Astrocyte (in vitro differentiated cells and primary cell): ENCODE data around the gene CASP10. TPM values are rescaled to one million over a fixed set of nuclear protein-coding genes. Genes with fewer than 3 reads are reported as not detected.

Experiments
- DNase-seq: peaks from one replicate; pipeline ENCODE4 v3.0.0-alpha.2; 2010; ENCODE audit warnings: low read depth
- FAIRE-seq: peaks from 2 replicates; lab custom pipeline; 2011; peaks lifted over from hg19 to GRCh38; lab: Jason Lieb, UNC
- H2AFZ ChIP-seq: 2 replicates; pipeline ENCODE4 v1.6.0; 2012; ENCODE audit warnings: low read depth, low read length, inconsistent platforms
- H3K27ac ChIP-seq: 2 replicates; pipeline ENCODE4 v1.5.1; 2011; ENCODE audit warnings: low read depth, low read length, inconsistent platforms
- H3K27me3 ChIP-seq: 2 replicates; pipeline ENCODE4 v1.6.0; 2011; ENCODE audit warnings: low read length, inconsistent platforms; ENCODE audit not compliant: insufficient read depth
- H3K36me3 ChIP-seq: 2 replicates; pipeline ENCODE4 v1.5.1; 2011; ENCODE audit warnings: low read length, inconsistent platforms; ENCODE audit not compliant: insufficient read depth
- H3K4me1 ChIP-seq: 2 replicates; pipeline ENCODE4 v1.5.1; 2011; ENCODE audit warnings: low read length, inconsistent platforms; ENCODE audit not compliant: insufficient read depth
- H3K4me2 ChIP-seq: 2 replicates; pipeline ENCODE4 v1.6.0; 2012; ENCODE audit warnings: low read length, inconsistent platforms
- H3K4me3 ChIP-seq: 2 replicates; pipeline ENCODE4 v1.5.1; 2011; ENCODE audit warnings: low read depth, mild to moderate bottlenecking, low read length, inconsistent platforms; ENCODE audit not compliant: insufficient read depth
- H3K79me2 ChIP-seq: 2 replicates; pipeline ENCODE4 v1.6.0; 2012; ENCODE audit warnings: mild to moderate bottlenecking, low read length, inconsistent platforms; ENCODE audit not compliant: insufficient read depth
- H3K9ac ChIP-seq: 2 replicates; pipeline ENCODE4 v1.6.0; 2012; ENCODE audit warnings: mild to moderate bottlenecking, low read length, inconsistent platforms
- H3K9me3 ChIP-seq: 2 replicates; pipeline ENCODE4 v1.5.1; 2012; ENCODE audit warnings: low read depth, mild to moderate bottlenecking, low read length, inconsistent platforms; ENCODE audit not compliant: insufficient read depth
- H4K20me1 ChIP-seq: 2 replicates; pipeline ENCODE4 v1.6.0; 2012; ENCODE audit warnings: low read length, inconsistent platforms; ENCODE audit not compliant: insufficient read depth
- H3K27ac Mint-ChIP-seq: one replicate; pipeline ENCODE4 v1.8.0; 2021; ENCODE audit warnings: mild to moderate bottlenecking, mixed read lengths; ENCODE audit not compliant: unreplicated experiment
- H3K27me3 Mint-ChIP-seq: one replicate; pipeline ENCODE4 v1.8.0; 2021; ENCODE audit warnings: low read depth, mixed read lengths; ENCODE audit not compliant: unreplicated experiment
- H3K36me3 Mint-ChIP-seq: one replicate; pipeline ENCODE4 v1.8.0; 2021; ENCODE audit warnings: low read depth, mixed read lengths; ENCODE audit not compliant: unreplicated experiment
- H3K4me1 Mint-ChIP-seq: one replicate; pipeline ENCODE4 v1.8.0; 2021; ENCODE audit warnings: low read depth, mixed read lengths; ENCODE audit not compliant: unreplicated experiment
- H3K4me3 Mint-ChIP-seq: one replicate; pipeline ENCODE4 v1.8.0; 2021; ENCODE audit warnings: mild to moderate bottlenecking, moderate library complexity, mixed read lengths; ENCODE audit not compliant: unreplicated experiment
- H3K9me3 Mint-ChIP-seq: one replicate; pipeline ENCODE4 v1.8.0; 2021; ENCODE audit warnings: mild to moderate bottlenecking, mixed read lengths; ENCODE audit not compliant: unreplicated experiment
- CTCF ChIP-seq: IDR thresholded peaks from 2 replicates; pipeline ENCODE4 v1.5.1; 2011; ENCODE audit warnings: low read depth, mild to moderate bottlenecking, inconsistent platforms, low read length, moderate library complexity; ENCODE audit not compliant: insufficient read depth
- EZH2 ChIP-seq: IDR thresholded peaks from 2 replicates; pipeline ENCODE4 v1.6.1; 2012; ENCODE audit warnings: mild to moderate bottlenecking, low read length, inconsistent platforms; ENCODE audit not compliant: insufficient read depth
- total RNA-seq: library from RNA; stranded (reverse); gene quantifications from 2 replicates; pipeline ENCODE4 v1.2.1, GENCODE V29; 2021

CASP10 gene
- total RNA-seq, 1 donor from 2014 or later, result 0.43 TPM

DNA sequence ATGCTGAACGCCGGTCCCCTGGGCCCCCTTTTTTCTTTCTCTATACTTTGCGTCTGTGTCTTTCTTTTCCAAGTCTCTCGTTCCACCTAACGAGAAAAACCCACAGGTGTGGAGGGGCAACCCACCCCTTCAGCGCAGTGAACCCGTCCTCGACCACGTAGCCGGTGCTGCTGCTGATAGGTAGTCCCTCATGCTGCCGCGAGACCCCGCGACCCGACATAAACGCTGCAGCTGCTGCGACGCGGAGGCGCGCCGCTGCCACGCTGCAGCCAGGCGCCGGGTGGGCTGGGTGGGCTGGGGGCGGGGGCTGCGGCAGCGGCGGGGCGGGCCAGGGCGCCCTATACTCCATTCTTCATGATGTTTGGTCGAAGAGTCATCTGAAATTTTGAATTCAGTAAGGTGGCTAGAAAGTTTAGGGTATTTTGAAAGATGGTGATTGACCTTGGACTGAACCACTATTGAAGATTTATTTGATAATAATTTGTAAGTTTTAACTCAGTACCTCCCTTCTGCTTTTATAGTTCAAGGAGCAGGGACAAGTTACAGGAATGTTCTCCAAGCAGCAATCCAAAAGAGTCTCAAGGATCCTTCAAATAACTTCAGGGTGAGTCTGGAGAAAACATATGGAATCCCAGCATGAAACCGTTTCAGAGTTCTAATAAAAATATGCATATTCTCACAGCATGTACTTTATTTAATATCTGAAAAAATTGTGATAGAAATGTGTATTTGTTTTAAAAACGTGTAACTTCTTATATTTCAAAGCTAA lies 42.9 kb upstream of the CASP10 start:
- Mint-ChIP-seq H3K9me3 (no peaks in the 10 kb centered on the region), H3K4me1 (peaks cover 19% of the 10 kb centered on the region), H3K4me3 (no peak overlapping the region), H3K36me3 (peaks cover 37% of the 10 kb centered on the region), H3K27me3 (no peaks in the 10 kb centered on the region), H3K27ac (no peak overlapping the region)
- peaks cover 16% of the 10 kb centered on the region for H3K79me2 ChIP-seq
- FAIRE-seq (no peak), DNase-seq (no peak)
- H3K9me3 ChIP-seq, result no peaks in the 10 kb centered on the region
- H3K36me3 ChIP-seq, result peaks cover 27% of the 10 kb centered on the region
- no peak for TF ChIP-seq CTCF
- TF ChIP-seq EZH2, result no peak
- H3K4me3 ChIP-seq, result no peak overlapping the region
- no peak overlapping the region for H3K9ac ChIP-seq
- no peaks in the 10 kb centered on the region for H3K27me3 ChIP-seq
- no peak overlapping the region for H3K4me2 ChIP-seq
- no peak overlapping the region for H3K27ac ChIP-seq
- peaks cover 6% of the 10 kb centered on the region for H3K4me1 ChIP-seq
- no peaks in the 10 kb centered on the region for H4K20me1 ChIP-seq
- no peak overlapping the region for H2AFZ ChIP-seq

- H3K36me3 Mint-ChIP-seq, result peaks cover 5% of the 10 kb centered on the region
- H3K4me1 Mint-ChIP-seq, result peaks cover 16% of the 10 kb centered on the region
- TF ChIP-seq CTCF (no peak), EZH2 (no peak)
- H3K4me3 Mint-ChIP-seq, result no peak overlapping the region
- no peak overlapping the region for H3K4me3 ChIP-seq
- H4K20me1 ChIP-seq, result no peaks in the 10 kb centered on the region
- no peak for DNase-seq
- no peak overlapping the region for H3K27ac Mint-ChIP-seq
- H3K9me3 ChIP-seq, result no peaks in the 10 kb centered on the region
- no peaks in the 10 kb centered on the region for H3K79me2 ChIP-seq
- FAIRE-seq, result no peak
- no peaks in the 10 kb centered on the region for H3K27me3 Mint-ChIP-seq
- H3K27ac ChIP-seq, result no peak overlapping the region
- no peak overlapping the region for H3K9ac ChIP-seq
- no peaks in the 10 kb centered on the region for H3K27me3 ChIP-seq
- no peaks in the 10 kb centered on the region for H3K9me3 Mint-ChIP-seq
- H3K4me2 ChIP-seq, result no peak overlapping the region
- peaks cover 10% of the 10 kb centered on the region for H3K36me3 ChIP-seq
- peaks cover 17% of the 10 kb centered on the region for H3K4me1 ChIP-seq
- no peak overlapping the region for H2AFZ ChIP-seq
Observed at GRCh38 chr2:201144101-201145051, 38.6 kb upstream of the CASP10 start.
